ENCODE data around the gene PCP2.

GRCh38 chr19:7645656-7646425, 12.3 kb upstream of the PCP2 start:
- TF ChIP-seq CEBPB (IDR thresholded peaks at IDR 0.05; ENCODE audit: borderline replicate concordance, low read depth, low read length) (no peak), POLR2A (IDR thresholded peaks at IDR 0.05; ENCODE audit: insufficient read depth in 1 of 2, low read depth in 2 of 2, low read length in 2 of 2) (no peak), ZNF678 (CRISPR knock-in tag; IDR thresholded peaks at IDR 0.05) (no peak), ZNF224 (CRISPR knock-in tag; IDR thresholded peaks at IDR 0.05) (no peak), ZNF501 (CRISPR knock-in tag; IDR thresholded peaks at IDR 0.05) (no peak), KDM2A (CRISPR knock-in tag; IDR thresholded peaks at IDR 0.05; ENCODE audit: borderline replicate concordance, low read depth) (no peak), CTCF (CRISPR knock-in tag; IDR thresholded peaks at IDR 0.05) (no peak)
- TF ChIP-seq, protein P1, sequence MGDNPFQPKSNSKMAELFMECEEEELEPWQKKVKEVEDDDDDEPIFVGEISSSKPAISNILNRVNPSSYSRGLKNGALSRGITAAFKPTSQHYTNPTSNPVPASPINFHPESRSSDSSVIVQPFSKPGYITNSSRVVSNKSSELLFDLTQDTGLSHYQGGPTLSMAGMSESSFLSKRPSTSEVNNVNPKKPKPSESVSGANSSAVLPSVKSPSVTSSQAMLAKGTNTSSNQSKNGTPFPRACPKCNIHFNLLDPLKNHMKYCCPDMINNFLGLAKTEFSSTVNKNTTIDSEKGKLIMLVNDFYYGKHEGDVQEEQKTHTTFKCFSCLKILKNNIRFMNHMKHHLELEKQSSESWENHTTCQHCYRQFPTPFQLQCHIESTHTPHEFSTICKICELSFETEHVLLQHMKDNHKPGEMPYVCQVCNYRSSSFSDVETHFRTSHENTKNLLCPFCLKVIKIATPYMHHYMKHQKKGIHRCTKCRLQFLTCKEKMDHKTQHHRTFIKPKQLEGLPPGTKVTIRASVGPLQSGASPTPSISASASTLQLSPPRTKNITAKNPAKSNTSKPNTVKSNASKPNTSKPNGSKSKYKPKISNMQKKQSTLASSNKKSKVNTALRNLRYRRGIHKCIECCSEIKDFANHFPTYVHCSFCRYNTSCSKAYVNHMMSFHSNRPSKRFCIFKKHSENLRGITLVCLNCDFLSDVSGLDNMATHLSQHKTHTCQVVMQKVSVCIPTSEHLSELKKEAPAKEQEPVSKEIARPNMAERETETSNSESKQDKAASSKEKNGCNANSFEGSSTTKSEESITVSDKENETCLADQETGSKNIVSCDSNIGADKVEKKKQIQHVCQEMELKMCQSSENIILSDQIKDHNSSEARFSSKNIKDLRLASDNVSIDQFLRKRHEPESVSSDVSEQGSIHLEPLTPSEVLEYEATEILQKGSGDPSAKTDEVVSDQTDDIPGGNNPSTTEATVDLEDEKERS (CRISPR knock-in tag; IDR thresholded peaks at IDR 0.05), result no peak
- TF ChIP-seq, protein P2, sequence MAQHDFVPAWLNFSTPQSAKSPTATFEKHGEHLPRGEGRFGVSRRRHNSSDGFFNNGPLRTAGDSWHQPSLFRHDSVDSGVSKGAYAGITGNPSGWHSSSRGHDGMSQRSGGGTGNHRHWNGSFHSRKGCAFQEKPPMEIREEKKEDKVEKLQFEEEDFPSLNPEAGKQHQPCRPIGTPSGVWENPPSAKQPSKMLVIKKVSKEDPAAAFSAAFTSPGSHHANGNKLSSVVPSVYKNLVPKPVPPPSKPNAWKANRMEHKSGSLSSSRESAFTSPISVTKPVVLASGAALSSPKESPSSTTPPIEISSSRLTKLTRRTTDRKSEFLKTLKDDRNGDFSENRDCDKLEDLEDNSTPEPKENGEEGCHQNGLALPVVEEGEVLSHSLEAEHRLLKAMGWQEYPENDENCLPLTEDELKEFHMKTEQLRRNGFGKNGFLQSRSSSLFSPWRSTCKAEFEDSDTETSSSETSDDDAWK (CRISPR knock-in tag; IDR thresholded peaks at IDR 0.05), result no peak
